ENCODE results near the gene FGD4. TPM values are rescaled to one million over a fixed set of nuclear protein-coding genes. Genes with fewer than 3 reads are reported as not detected.

FGD4 gene
- total and polyA plus RNA-seq, 8 donors, result 18.6 to 38.9 (median 25.5) TPM

DNA sequence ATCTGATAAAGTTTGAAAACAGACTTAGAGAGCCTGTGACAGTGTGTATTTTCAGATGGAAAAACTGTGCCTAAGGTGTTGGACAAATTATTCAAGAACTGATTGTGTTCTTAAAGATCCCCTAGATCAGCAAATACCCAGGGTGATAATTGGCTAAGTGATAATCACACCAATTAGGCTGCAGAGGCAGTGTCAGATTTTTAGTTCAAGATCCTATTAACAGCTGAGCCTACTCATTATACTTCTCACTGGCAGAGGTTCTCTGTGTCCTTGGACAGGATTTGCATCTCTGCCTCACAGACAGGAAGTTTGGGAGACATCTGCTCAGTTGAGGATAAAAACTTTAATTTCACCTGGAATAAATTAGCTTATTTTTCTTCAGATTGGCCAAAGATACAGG is 4.3 kb upstream of the FGD4 start:
- no peaks in the 10 kb centered on the region for H3K36me3 ChIP-seq
- no peak overlapping the region for H3K27ac ChIP-seq
- peaks cover 6 to 43% of the 10 kb centered on the region in 2 donors for H3K27me3 ChIP-seq
- intact Hi-C loops (cut with DNase I), result no loop called here
- TF ChIP-seq, protein P1, sequence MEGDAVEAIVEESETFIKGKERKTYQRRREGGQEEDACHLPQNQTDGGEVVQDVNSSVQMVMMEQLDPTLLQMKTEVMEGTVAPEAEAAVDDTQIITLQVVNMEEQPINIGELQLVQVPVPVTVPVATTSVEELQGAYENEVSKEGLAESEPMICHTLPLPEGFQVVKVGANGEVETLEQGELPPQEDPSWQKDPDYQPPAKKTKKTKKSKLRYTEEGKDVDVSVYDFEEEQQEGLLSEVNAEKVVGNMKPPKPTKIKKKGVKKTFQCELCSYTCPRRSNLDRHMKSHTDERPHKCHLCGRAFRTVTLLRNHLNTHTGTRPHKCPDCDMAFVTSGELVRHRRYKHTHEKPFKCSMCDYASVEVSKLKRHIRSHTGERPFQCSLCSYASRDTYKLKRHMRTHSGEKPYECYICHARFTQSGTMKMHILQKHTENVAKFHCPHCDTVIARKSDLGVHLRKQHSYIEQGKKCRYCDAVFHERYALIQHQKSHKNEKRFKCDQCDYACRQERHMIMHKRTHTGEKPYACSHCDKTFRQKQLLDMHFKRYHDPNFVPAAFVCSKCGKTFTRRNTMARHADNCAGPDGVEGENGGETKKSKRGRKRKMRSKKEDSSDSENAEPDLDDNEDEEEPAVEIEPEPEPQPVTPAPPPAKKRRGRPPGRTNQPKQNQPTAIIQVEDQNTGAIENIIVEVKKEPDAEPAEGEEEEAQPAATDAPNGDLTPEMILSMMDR (IDR thresholded peaks at IDR 0.05), result no peak
- DNase-seq (no peak), ATAC-seq (no peak)
- H3K9me3 ChIP-seq, result peaks cover 0 to 4% of the 10 kb centered on the region in 2 donors
- H3K4me1 ChIP-seq, result peaks cover 5 to 17% of the 10 kb centered on the region in 2 donors
- no peak overlapping the region for H3K4me3 ChIP-seq

DNA sequence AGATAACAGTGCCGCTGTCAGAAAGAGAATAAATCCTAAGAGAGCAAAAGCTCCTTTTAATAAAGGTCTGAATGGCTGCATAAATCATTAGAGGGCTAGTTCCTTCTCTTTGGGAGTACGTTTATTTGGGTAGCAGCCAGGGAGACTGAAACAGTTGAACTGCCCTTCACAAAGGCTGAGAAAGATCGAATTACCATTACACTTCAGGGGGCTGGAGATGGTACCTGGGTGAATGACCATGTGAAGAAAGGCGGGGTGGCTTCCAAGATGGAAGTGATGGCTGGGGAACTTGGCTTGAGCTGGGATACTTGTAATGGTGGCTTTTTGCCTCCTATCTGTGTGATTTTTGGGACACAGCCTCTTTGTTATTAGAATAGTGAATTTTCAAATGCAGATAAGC is 1.7 kb upstream of the FGD4 start:
- Histone ChIP-seq H3K27ac (no peak overlapping the region), H3K27me3 (peaks cover 6 to 51% of the 10 kb centered on the region in 2 donors), H3K9me3 (no peaks in the 10 kb centered on the region), H3K4me1 (peaks cover 5 to 29% of the 10 kb centered on the region in 2 donors), H3K4me3 (no peak overlapping the region), H3K36me3 (no peaks in the 10 kb centered on the region)
- DNase-seq (no peak), ATAC-seq (no peak)
- TF ChIP-seq, protein P1 (IDR thresholded peaks at IDR 0.05), result no peak
- intact Hi-C loops (cut with DNase I), result no loop called here

DNA sequence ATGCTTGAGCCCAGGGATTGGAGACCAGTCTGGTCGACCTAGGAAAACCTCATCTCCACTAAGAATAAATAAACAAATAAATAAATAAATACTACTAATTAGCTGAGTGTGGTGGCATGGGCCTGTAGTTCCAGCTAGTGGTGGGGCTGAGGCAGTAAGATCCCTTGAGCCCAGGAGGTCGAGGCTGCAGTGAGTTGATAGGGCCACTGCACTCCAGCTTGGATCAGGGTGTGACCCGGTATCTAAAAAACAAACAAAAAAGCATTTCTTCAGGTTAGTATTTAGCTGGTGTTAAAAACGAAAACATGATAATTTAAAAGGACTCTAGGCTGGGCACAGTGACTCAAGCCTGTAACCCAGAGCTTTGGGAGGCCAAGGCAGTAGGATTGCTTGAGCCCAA is 1.2 kb upstream of the FGD4 start:
- DNase-seq (no peak), ATAC-seq (no peak)
- peaks cover 6 to 51% of the 10 kb centered on the region in 2 donors for H3K27me3 ChIP-seq
- no peaks in the 10 kb centered on the region for H3K36me3 ChIP-seq
- no peak overlapping the region for H3K27ac ChIP-seq
- no peak overlapping the region for H3K4me3 ChIP-seq
- no peaks in the 10 kb centered on the region for H3K9me3 ChIP-seq
- peaks cover 5 to 34% of the 10 kb centered on the region in 2 donors for H3K4me1 ChIP-seq
- TF ChIP-seq, protein P1 (IDR thresholded peaks at IDR 0.05), result no peak
- intact Hi-C loops (cut with DNase I), result no loop called here

DNA sequence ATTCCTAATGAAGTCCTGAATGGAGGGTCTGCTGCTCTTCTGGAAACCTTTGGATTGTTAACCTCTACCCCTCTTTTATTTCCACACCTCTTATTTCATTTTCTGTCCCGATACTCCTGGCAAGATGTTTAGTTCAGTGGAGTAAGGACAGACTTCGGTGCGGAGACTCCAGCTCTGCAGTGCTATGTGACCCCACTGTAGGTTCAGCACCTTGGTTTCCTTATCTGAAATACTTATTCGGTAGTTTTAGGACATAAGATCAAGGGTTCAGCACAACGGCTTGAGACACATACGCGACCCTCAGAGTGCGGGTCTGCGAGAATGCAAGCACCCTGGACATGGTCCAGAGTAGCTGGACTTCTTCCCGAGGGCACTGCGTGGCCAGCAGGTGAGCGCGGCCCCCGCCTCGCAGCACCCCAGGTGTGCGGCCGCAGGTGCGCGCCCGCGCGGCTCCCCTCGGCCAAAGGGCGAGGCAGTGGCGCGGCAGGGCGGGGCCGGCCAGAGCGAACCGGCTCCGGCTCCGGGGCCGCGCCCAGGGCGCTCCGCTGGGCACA is 465 bp upstream of the FGD4 start:
- intact Hi-C loops (cut with DNase I), result no loop called here
- no peaks in the 10 kb centered on the region for H3K9me3 ChIP-seq
- H3K27me3 ChIP-seq, result peaks cover 6 to 51% of the 10 kb centered on the region in 2 donors
- peak overlapping the region; percentile 64 to 67 for H3K4me3 ChIP-seq
- DNase-seq (no peak), ATAC-seq (no peak)
- peaks cover 5 to 41% of the 10 kb centered on the region in 2 donors for H3K4me1 ChIP-seq
- no peaks in the 10 kb centered on the region for H3K36me3 ChIP-seq
- peak overlapping the region; percentile 80 to 85 for H3K27ac ChIP-seq
- TF ChIP-seq, protein P1 (IDR thresholded peaks at IDR 0.05), result no peak

DNA sequence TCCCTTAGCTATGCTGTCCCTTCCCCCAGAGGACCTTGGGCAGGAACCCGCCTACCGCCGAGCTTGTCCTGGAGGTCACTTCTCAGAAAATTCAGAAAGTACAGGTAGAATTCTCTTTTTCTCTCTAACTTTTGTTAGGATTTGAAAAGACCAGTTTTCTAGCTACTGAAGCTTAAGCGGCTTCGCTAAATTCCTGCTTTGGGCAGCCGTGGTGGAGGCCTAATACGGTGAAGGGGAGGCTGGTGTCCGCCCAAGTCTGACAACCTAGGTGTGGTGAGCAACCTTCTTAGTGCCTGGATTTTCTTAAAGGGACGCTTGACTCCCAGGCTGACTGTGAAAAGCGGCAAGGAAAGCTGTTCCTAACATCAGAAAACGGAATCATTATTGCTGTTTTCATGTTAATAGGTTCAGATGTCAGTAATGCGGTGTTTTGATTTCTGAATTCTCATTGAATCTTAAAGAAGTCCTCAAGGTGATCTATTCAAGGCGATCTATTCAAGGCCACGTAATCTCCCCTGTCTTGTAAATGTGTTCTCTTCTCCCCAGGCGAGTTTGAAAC is 835 bp downstream of the FGD4 start:
- TF ChIP-seq, protein P1 (IDR thresholded peaks at IDR 0.05), result no peak
- Histone ChIP-seq H3K36me3 (no peaks in the 10 kb centered on the region), H3K4me1 (peaks cover 5 to 45% of the 10 kb centered on the region in 2 donors), H3K27me3 (peaks cover 6 to 51% of the 10 kb centered on the region in 2 donors), H3K4me3 (peak overlapping the region; percentile 64 to 67), H3K27ac (peak overlapping the region; percentile 80 to 85), H3K9me3 (no peaks in the 10 kb centered on the region)
- DNase-seq, result no peak
- peak; percentile 58 for ATAC-seq
- intact Hi-C loops (cut with DNase I), result no loop called here

Data from left lung (tissue), 10 donors.